Loucy (cell line): ENCODE results near the gene LRR1.
A peak's percentile ranks its signal among the peaks of the same experiment; 100 is the strongest.
"Not testable (repeated sequence)": the region's sequence is repeated elsewhere in the genome, so short reads cannot be mapped to it uniquely, and the experiment has no call there.

ENCODE experiments used
- H2AFZ ChIP-seq: fragments of 200-600 bp; sonication (generic); 2 replicates; pipeline ENCODE4 v1.6.0; 2016; ENCODE audit warnings: antibody characterized with exemption, mild to moderate bottlenecking, low read length, moderate library complexity
- H3F3A ChIP-seq: fragments of 200-600 bp; 2 replicates; pipeline ENCODE4 v1.6.0; 2016; ENCODE audit warnings: antibody characterized with exemption, low read depth, mild to moderate bottlenecking
- H3K27me3 ChIP-seq: fragments of 200-600 bp; sonication (generic); 2 replicates; pipeline ENCODE4 v1.6.1; 2014; ENCODE audit warnings: low read length, mild to moderate bottlenecking; ENCODE audit not compliant: insufficient read depth, poor library complexity, severe bottlenecking
- H3K36me3 ChIP-seq: fragments of 200-600 bp; sonication (generic); 2 replicates; pipeline ENCODE4 v1.6.1; 2016; ENCODE audit warnings: low read length; ENCODE audit not compliant: insufficient read depth
- H3K4me1 ChIP-seq: fragments of 200-600 bp; sonication (generic); 2 replicates; pipeline ENCODE4 v1.5.1; 2014; ENCODE audit warnings: low read length, mild to moderate bottlenecking; ENCODE audit not compliant: insufficient read depth, poor library complexity, severe bottlenecking
- H3K4me2 ChIP-seq: fragments of 200-600 bp; sonication (generic); 2 replicates; pipeline ENCODE4 v1.6.0; 2014; ENCODE audit warnings: antibody characterized with exemption, low read length, low read depth, mild to moderate bottlenecking; ENCODE audit not compliant: poor library complexity, severe bottlenecking
- H3K4me3 ChIP-seq: fragments of 200-600 bp; sonication (generic); 2 replicates; pipeline ENCODE4 v1.5.1; 2014; ENCODE audit warnings: low read length, mild to moderate bottlenecking, mixed read lengths; ENCODE audit not compliant: poor library complexity, severe bottlenecking
- H3K79me2 ChIP-seq: fragments of 200-600 bp; sonication (generic); 2 replicates; pipeline ENCODE4 v1.6.1; 2014; ENCODE audit warnings: low read length; ENCODE audit not compliant: insufficient read depth
- H3K9ac ChIP-seq: fragments of 200-600 bp; sonication (generic); 2 replicates; pipeline ENCODE4 v1.6.0; 2014; ENCODE audit warnings: mild to moderate bottlenecking, low read depth, low read length, moderate library complexity; ENCODE audit not compliant: poor library complexity, severe bottlenecking
- H3K9me2 ChIP-seq: fragments of 200-600 bp; sonication (generic); replicated peaks from 2 replicates; pipeline ENCODE4 v1.6.1; 2016; ENCODE audit warnings: low read depth, low read length, mixed read lengths
- H3K9me3 ChIP-seq: fragments of 200-600 bp; sonication (generic); 2 replicates; pipeline ENCODE4 v1.6.1; 2014; ENCODE audit warnings: mild to moderate bottlenecking, antibody characterized with exemption, low read length, low read depth; ENCODE audit not compliant: insufficient read depth
- H4K20me1 ChIP-seq: fragments of 200-600 bp; sonication (generic); 2 replicates; pipeline ENCODE4 v1.6.0; 2014; ENCODE audit warnings: antibody characterized with exemption, low read length, mild to moderate bottlenecking; ENCODE audit not compliant: insufficient read depth, poor library complexity, severe bottlenecking
- EZH2phosphoT487 ChIP-seq: fragments of 200-600 bp; IDR thresholded peaks from 2 replicates; pipeline ENCODE4 v1.6.1; 2018; ENCODE audit warnings: antibody characterized with exemption, mild to moderate bottlenecking, moderate library complexity, borderline replicate concordance
- TF ChIP-seq, protein P1 (sequence below): fragments of 200-600 bp; sonication (generic); conservative IDR thresholded peaks from 2 replicates; pipeline ENCODE4 v1.5.1; 2014; ENCODE audit warnings: mild to moderate bottlenecking, antibody characterized with exemption, low read length

The LRR1 gene

DNA sequence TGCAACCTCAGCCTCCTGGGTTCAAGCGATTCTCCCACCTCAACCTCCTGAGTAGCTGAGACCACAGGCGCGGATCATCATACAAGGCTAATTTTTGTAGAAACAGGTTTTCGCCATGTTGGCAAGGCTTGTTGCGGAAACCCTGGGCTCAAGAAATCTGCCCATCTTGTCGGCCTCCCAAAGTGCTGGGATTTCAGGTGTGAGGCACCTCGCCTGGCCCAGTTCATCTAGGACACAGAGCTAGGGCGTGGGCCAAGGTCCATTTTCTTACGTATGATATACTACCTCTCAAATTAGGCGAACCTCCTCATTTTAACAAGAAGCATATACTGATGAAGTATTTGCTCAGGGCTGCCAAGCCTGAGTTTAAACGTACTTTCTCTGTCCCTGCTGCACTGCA lies 14.7 kb upstream of the LRR1 start:
- Histone ChIP-seq H3F3A (no peaks in the 10 kb centered on the region), H3K4me1 (peaks cover 61% of the 10 kb centered on the region), H4K20me1 (peaks cover 66% of the 10 kb centered on the region), H3K36me3 (peaks cover 23% of the 10 kb centered on the region; the same call in 1 of the 2 replicates), H3K9me3 (no peaks in the 10 kb centered on the region), H3K9me2 (no peaks in the 10 kb centered on the region), H3K9ac (peak overlapping the region; percentile 88), H3K27me3 (no peaks in the 10 kb centered on the region), H2AFZ (no peak overlapping the region), H3K4me2 (peak overlapping the region; percentile 98), H3K4me3 (peak overlapping the region; percentile 88), H3K79me2 (peaks cover 72% of the 10 kb centered on the region)
- no peak for TF ChIP-seq EZH2phosphoT487
- TF ChIP-seq, protein P1, sequence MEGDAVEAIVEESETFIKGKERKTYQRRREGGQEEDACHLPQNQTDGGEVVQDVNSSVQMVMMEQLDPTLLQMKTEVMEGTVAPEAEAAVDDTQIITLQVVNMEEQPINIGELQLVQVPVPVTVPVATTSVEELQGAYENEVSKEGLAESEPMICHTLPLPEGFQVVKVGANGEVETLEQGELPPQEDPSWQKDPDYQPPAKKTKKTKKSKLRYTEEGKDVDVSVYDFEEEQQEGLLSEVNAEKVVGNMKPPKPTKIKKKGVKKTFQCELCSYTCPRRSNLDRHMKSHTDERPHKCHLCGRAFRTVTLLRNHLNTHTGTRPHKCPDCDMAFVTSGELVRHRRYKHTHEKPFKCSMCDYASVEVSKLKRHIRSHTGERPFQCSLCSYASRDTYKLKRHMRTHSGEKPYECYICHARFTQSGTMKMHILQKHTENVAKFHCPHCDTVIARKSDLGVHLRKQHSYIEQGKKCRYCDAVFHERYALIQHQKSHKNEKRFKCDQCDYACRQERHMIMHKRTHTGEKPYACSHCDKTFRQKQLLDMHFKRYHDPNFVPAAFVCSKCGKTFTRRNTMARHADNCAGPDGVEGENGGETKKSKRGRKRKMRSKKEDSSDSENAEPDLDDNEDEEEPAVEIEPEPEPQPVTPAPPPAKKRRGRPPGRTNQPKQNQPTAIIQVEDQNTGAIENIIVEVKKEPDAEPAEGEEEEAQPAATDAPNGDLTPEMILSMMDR: no peak

GRCh38 chr14:49584981-49585640 lies 13.6 kb upstream of the LRR1 start:
- not testable (repeated sequence) for H2AFZ ChIP-seq, H3K27me3 ChIP-seq, H3F3A ChIP-seq, H3K9me2 ChIP-seq, H3K9me3 ChIP-seq
- peak overlapping the region; percentile 88 for H3K9ac ChIP-seq
- peaks cover 56% of the 10 kb centered on the region for H4K20me1 ChIP-seq
- peak overlapping the region; percentile 88 for H3K4me3 ChIP-seq
- H3K4me2 ChIP-seq: peak overlapping the region; percentile 98
- peaks cover 61% of the 10 kb centered on the region for H3K79me2 ChIP-seq
- peaks cover 50% of the 10 kb centered on the region for H3K4me1 ChIP-seq
- peaks cover 23% of the 10 kb centered on the region; the same call in 1 of the 2 replicates for H3K36me3 ChIP-seq

GRCh38 chr14:49585803-49586672 lies 12.7 kb upstream of the LRR1 start, which contains the start of gene RPS29:
RPS29 (minus strand) TSS chr14:49586380; CDS start chr14:49586346, 34 bp downstream.
- Histone ChIP-seq H4K20me1 (peaks cover 50% of the 10 kb centered on the region), H3K27me3 (no peaks in the 10 kb centered on the region), H3K9me3 (no peaks in the 10 kb centered on the region), H3K9ac (peak within 1 kb of the TSS; percentile 88), H3K4me3 (peak within 1 kb of the TSS; percentile 88), H3K36me3 (peaks cover 23% of the 10 kb centered on the region; the same call in 1 of the 2 replicates), H3K4me1 (peaks cover 48% of the 10 kb centered on the region), H3K9me2 (no peaks in the 10 kb centered on the region), H3K79me2 (peaks cover 52% of the 10 kb centered on the region), H2AFZ (peak within 1 kb of the TSS; percentile 68), H3F3A (no peaks in the 10 kb centered on the region), H3K4me2 (peak within 1 kb of the TSS; percentile 98)
- TF ChIP-seq EZH2phosphoT487: no peak
- TF ChIP-seq, protein P1: no peak
